ENCODE data around the gene SLC6A6. TPM values are rescaled to one million over a fixed set of nuclear protein-coding genes. Genes with fewer than 3 reads are reported as not detected.

SLC6A6 gene
- total RNA-seq, 1 experiment from 2014 or later: 72.6 TPM

DNA sequence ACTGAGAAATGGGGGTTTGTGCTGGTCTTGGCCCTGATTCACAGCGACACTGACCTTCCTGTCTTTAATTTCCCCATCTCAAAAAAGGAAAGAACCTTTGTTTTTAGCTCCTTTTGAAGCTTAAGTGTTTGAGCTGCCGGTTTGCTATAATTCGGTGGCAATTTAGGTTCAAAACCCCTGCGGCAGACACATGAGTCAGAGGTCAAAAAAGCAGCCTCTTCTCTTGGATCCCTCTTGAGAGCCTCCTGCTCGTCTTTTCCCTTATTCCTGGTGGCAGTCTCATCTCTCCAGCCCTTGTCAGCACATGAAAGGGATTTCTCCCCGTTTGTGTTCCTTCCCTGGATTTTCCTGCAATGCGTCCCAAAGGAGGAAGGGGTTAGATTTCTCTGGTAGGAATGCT is 73.2 kb downstream of the SLC6A6 start:
- WGBS (ENCODE audit: extremely low coverage, insufficient read length, low lambda C conversion rate): no CpG with 5 or more reads among the region's 7 CpGs
- DNase-seq: no peak

More for the DNA sequence above, 73.2 kb downstream of the SLC6A6 start:
- TF ChIP-seq, protein P1, sequence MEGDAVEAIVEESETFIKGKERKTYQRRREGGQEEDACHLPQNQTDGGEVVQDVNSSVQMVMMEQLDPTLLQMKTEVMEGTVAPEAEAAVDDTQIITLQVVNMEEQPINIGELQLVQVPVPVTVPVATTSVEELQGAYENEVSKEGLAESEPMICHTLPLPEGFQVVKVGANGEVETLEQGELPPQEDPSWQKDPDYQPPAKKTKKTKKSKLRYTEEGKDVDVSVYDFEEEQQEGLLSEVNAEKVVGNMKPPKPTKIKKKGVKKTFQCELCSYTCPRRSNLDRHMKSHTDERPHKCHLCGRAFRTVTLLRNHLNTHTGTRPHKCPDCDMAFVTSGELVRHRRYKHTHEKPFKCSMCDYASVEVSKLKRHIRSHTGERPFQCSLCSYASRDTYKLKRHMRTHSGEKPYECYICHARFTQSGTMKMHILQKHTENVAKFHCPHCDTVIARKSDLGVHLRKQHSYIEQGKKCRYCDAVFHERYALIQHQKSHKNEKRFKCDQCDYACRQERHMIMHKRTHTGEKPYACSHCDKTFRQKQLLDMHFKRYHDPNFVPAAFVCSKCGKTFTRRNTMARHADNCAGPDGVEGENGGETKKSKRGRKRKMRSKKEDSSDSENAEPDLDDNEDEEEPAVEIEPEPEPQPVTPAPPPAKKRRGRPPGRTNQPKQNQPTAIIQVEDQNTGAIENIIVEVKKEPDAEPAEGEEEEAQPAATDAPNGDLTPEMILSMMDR (conservative IDR thresholded peaks at IDR 0.05): no peak
- no peak overlapping the region for H3K4me3 Mint-ChIP-seq
- no peak overlapping the region for H2BK5ac ChIP-seq (ENCODE audit: insufficient read length, low read length)
- H2AK5ac ChIP-seq (ENCODE audit: insufficient read length, low read length): no peak overlapping the region
- 0 out of 7 replicates have a peak overlapping the region, but pooled peaks of 1 of the 3 experiments have one; percentile 64 for H3K27ac Mint-ChIP-seq
- no peak overlapping the region for H2BK12ac ChIP-seq (ENCODE audit: insufficient read length, low read depth, low read length)
- H2AFZ ChIP-seq (ENCODE audit: low read length): no peak overlapping the region
- no peak overlapping the region for H2BK20ac ChIP-seq (ENCODE audit: low read depth, low read length, poor library complexity, severe bottlenecking)
- H3K56ac ChIP-seq (ENCODE audit: insufficient read length, low read depth, low read length): no peak overlapping the region
- no peaks in the 10 kb centered on the region; a peak in 1 of 5 replicates for H3K9me3 Mint-ChIP-seq
- no peaks in the 10 kb centered on the region for H3K4me1 ChIP-seq (ENCODE audit: insufficient read depth, low read length)
- H4K5ac ChIP-seq (ENCODE audit: insufficient read length, low read depth, low read length): no peak overlapping the region
- no peaks in the 10 kb centered on the region for H3K23me2 ChIP-seq (ENCODE audit: insufficient read length, low read depth, low read length, poor library complexity, severe bottlenecking)
- H3K36me3 Mint-ChIP-seq (ENCODE audit: insufficient read depth in 1 of 3, low read depth in 3 of 3): peaks cover 59 to 90% (median 65%) of the 10 kb centered on the region in 3 experiments
- H4K20me1 ChIP-seq (ENCODE audit: control insufficient read depth, insufficient read depth, insufficient read length): no peaks in the 10 kb centered on the region
- no peak overlapping the region for H3T11ph ChIP-seq (ENCODE audit: low read length)
- H3K27me3 ChIP-seq (ENCODE audit: insufficient read depth, low read length): no peaks in the 10 kb centered on the region
- H3K23ac ChIP-seq (ENCODE audit: insufficient read length, low read depth, low read length): no peak overlapping the region
- H3K27me3 Mint-ChIP-seq (ENCODE audit: low read depth): no peaks in the 10 kb centered on the region
- H3K4me1 Mint-ChIP-seq: no peaks in the 10 kb centered on the region
- no peaks in the 10 kb centered on the region for H3K79me1 ChIP-seq (ENCODE audit: insufficient read depth, low read depth, low read length, poor library complexity, severe bottlenecking)
- H3K4me2 ChIP-seq (ENCODE audit: insufficient read depth, insufficient read length, low read length): no peak overlapping the region
- no peak overlapping the region for H3K4ac ChIP-seq (ENCODE audit: low read depth, low read length)
- no peak overlapping the region for H3K18ac ChIP-seq (ENCODE audit: insufficient read length, low read depth, low read length)
- no peak overlapping the region for H2BK15ac ChIP-seq (ENCODE audit: low read depth, low read length)
- H2BK120ac ChIP-seq (ENCODE audit: low read depth, low read length, poor library complexity, severe bottlenecking): no peak overlapping the region
- no peak overlapping the region for H3K9ac ChIP-seq (ENCODE audit: extremely low read depth, insufficient read length, low read length)
- H3K9me3 ChIP-seq (ENCODE audit: control insufficient read depth, low read depth, low read length): no peaks in the 10 kb centered on the region
- H3K14ac ChIP-seq (ENCODE audit: insufficient read depth, low read length): no peak overlapping the region
- no peak overlapping the region for H4K91ac ChIP-seq (ENCODE audit: insufficient read length, low read depth, low read length)
- no peak overlapping the region for H3K27ac ChIP-seq (ENCODE audit: insufficient read length, low read depth, low read length)
- no peaks in the 10 kb centered on the region for H3K79me2 ChIP-seq (ENCODE audit: insufficient read depth, low read length)
- no peak overlapping the region for H4K8ac ChIP-seq (replicated peaks; ENCODE audit: insufficient read length, low read depth, low read length)

Data from H9 (cell line).